Adrenal gland (tissue), 5 donors: ENCODE data around the gene PLA2G4E.

Source experiments
- POLR2A ChIP-seq, 2 donors: fragments of 450-650 bp; IDR thresholded peaks; one replicate each; pipeline ENCODE4 v1.6.1; 2017; ENCODE audit warnings: antibody characterized with exemption in 2 of 2, mild to moderate bottlenecking in 2 of 2, moderate library complexity in 1 of 2
- TF ChIP-seq, protein P1 (sequence below), 6 experiments: fragments of 450-650 bp in 4 of 6; fragments of 200-600 bp in 2 of 6; sonication (generic) in 1 of 6; IDR thresholded peaks; 1 replicate in 5 of 6; 2 replicates in 1 of 6; pipeline versions ENCODE4 v1.5.1 to v1.8.0; 2016 to 2021; ENCODE audit warnings: antibody characterized with exemption in 6 of 6, mild to moderate bottlenecking in 2 of 6, moderate library complexity in 1 of 6
- donor health status: DM: no; HTN: no; CAD: no.

DNA sequence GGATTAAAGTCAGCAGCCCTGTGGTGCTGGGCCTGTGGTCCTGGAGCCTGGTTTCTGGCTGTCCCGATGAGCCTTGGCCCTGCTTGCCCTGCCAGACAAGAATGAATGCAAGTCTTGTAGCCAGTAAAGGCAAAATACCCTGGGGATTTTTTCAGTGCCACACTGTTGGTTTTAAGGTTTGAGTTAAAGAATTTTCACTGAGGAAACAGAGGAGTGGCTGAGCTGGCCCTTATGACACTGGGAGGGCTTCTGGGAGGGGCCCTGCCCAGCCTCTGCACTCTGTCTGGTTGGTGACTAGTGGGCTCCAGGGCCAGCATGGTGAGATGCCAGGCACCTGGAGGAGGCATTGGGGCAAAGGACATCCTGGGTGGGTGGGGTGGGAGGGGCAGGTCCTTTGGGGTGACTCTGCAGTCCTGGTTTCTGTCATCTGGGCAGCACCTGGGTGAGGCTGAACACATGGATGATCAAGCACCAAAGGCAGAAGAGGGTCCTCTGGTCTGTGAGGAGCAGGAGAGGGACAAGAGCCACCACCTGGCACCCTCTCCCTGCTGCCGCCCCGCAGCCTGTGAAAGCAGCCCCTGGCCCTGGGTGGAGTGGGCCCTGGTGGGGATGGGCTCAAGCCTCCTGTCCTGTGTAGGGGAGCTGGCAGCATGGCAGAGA is 12.5 kb upstream of the PLA2G4E start:
- TF ChIP-seq POLR2A (IDR thresholded peaks at IDR 0.05): no peak
- TF ChIP-seq, protein P1, sequence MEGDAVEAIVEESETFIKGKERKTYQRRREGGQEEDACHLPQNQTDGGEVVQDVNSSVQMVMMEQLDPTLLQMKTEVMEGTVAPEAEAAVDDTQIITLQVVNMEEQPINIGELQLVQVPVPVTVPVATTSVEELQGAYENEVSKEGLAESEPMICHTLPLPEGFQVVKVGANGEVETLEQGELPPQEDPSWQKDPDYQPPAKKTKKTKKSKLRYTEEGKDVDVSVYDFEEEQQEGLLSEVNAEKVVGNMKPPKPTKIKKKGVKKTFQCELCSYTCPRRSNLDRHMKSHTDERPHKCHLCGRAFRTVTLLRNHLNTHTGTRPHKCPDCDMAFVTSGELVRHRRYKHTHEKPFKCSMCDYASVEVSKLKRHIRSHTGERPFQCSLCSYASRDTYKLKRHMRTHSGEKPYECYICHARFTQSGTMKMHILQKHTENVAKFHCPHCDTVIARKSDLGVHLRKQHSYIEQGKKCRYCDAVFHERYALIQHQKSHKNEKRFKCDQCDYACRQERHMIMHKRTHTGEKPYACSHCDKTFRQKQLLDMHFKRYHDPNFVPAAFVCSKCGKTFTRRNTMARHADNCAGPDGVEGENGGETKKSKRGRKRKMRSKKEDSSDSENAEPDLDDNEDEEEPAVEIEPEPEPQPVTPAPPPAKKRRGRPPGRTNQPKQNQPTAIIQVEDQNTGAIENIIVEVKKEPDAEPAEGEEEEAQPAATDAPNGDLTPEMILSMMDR (IDR thresholded peaks at IDR 0.05): no peak
